Karpas-422 (cell line): ENCODE results near the gene PRKAG2. TPM values are rescaled to one million over a fixed set of nuclear protein-coding genes. Genes with fewer than 3 reads are reported as not detected.

Experiments
- DNase-seq: peaks from one replicate; pipeline ENCODE4 v3.0.0-alpha.2; 2015
- H2AFZ ChIP-seq: fragments of 200-600 bp; sonication (generic); 2 replicates; pipeline ENCODE4 v1.6.1; 2014; ENCODE audit warnings: antibody characterized with exemption, low read length, mixed read lengths
- H3K27ac ChIP-seq: fragments of 200-600 bp; sonication (generic); 2 replicates; pipeline ENCODE4 v1.5.1; 2014; ENCODE audit warnings: mild to moderate bottlenecking, low read length, moderate library complexity
- H3K27me3 ChIP-seq: fragments of 200-600 bp; sonication (generic); 2 replicates; pipeline ENCODE4 v1.6.1; 2014; ENCODE audit warnings: low read length, mixed read lengths
- H3K36me3 ChIP-seq: fragments of 200-600 bp; sonication (generic); 2 replicates; pipeline ENCODE4 v1.6.1; 2014; ENCODE audit warnings: low read length, mixed read lengths; ENCODE audit not compliant: insufficient read depth
- H3K4me1 ChIP-seq: fragments of 200-600 bp; sonication (generic); 2 replicates; pipeline ENCODE4 v1.6.1; 2014; ENCODE audit warnings: mild to moderate bottlenecking, low read length, mixed read lengths
- H3K4me2 ChIP-seq: fragments of 200-600 bp; sonication (generic); 2 replicates; pipeline ENCODE4 v1.6.1; 2014; ENCODE audit warnings: low read length, low read depth, mild to moderate bottlenecking; ENCODE audit not compliant: poor library complexity, severe bottlenecking
- H3K4me3 ChIP-seq: fragments of 200-600 bp; sonication (generic); 2 replicates; pipeline ENCODE4 v1.5.1; 2014; ENCODE audit warnings: mild to moderate bottlenecking, antibody characterized with exemption, low read length, mixed read lengths
- H3K79me2 ChIP-seq: fragments of 200-600 bp; sonication (generic); 2 replicates; pipeline ENCODE4 v1.6.1; 2014; ENCODE audit warnings: mild to moderate bottlenecking, low read length, mixed read lengths
- H3K9ac ChIP-seq: fragments of 200-600 bp; sonication (generic); 2 replicates; pipeline ENCODE4 v1.6.0; 2014; ENCODE audit warnings: low read length
- H3K9me2 ChIP-seq: fragments of 200-600 bp; sonication (generic), shearing (Covaris generic); replicated peaks from 2 replicates; pipeline ENCODE4 v1.6.0; 2014; ENCODE audit warnings: mild to moderate bottlenecking, low read length, moderate library complexity; ENCODE audit not compliant: insufficient read depth
- H3K9me3 ChIP-seq: fragments of 300-700, 200-600 bp; sonication (generic); 2 replicates; pipeline ENCODE4 v1.6.1; 2014; ENCODE audit warnings: low read length, mixed read lengths
- H4K20me1 ChIP-seq: fragments of 200-600 bp; sonication (generic); 2 replicates; pipeline ENCODE4 v1.6.1; 2014; ENCODE audit warnings: mild to moderate bottlenecking, antibody characterized with exemption, low read length, low read depth; ENCODE audit not compliant: insufficient read depth
- total RNA-seq: library from RNA; depleted of rRNA; stranded (reverse); fragments of >200 nt; shearing (Covaris generic); gene quantifications from 2 replicates; pipeline ENCODE4 v1.2.3, GENCODE V29; 2014; ENCODE audit warnings: low replicate concordance

Gene PRKAG2
- total RNA-seq, 1 experiment from 2014 or later = 6.3 TPM

- H3K36me3 ChIP-seq = no peaks in the 10 kb centered on the region
- no peak overlapping the region for H3K27ac ChIP-seq
- no peaks in the 10 kb centered on the region for H3K9me2 ChIP-seq
- H3K27me3 ChIP-seq = no peaks in the 10 kb centered on the region
- H2AFZ ChIP-seq = no peak overlapping the region
- H3K9me3 ChIP-seq = no peaks in the 10 kb centered on the region
- no peak overlapping the region for H3K9ac ChIP-seq
- no peak overlapping the region for H3K4me2 ChIP-seq
- no peaks in the 10 kb centered on the region for H4K20me1 ChIP-seq
- no peak for DNase-seq
- H3K4me3 ChIP-seq = no peak overlapping the region
- no peaks in the 10 kb centered on the region for H3K79me2 ChIP-seq
- H3K4me1 ChIP-seq = peaks cover 4% of the 10 kb centered on the region; the same call in 1 of the 2 replicates
Observed at GRCh38 chr7:151777908-151778670, 98.8 kb downstream of the PRKAG2 start.

- Histone ChIP-seq H3K4me1 (0 out of 2 replicates have a peak, but pooled peaks cover under 1% of the 10 kb centered on the region), H4K20me1 (no peaks in the 10 kb centered on the region), H3K9ac (no peak overlapping the region), H3K36me3 (no peaks in the 10 kb centered on the region), H3K4me3 (no peak overlapping the region), H3K9me2 (no peaks in the 10 kb centered on the region), H2AFZ (no peak overlapping the region), H3K79me2 (no peaks in the 10 kb centered on the region), H3K4me2 (no peak overlapping the region), H3K27me3 (no peaks in the 10 kb centered on the region), H3K9me3 (no peaks in the 10 kb centered on the region), H3K27ac (no peak overlapping the region)
- no peak for DNase-seq
Observed at GRCh38 chr7:151777495-151777880, 99.4 kb downstream of the PRKAG2 start.

GRCh38 chr7:151776876-151777494 is 99.9 kb downstream of the PRKAG2 start:
- DNase-seq = no peak
- H3K9me3 ChIP-seq = no peaks in the 10 kb centered on the region
- H2AFZ ChIP-seq = no peak overlapping the region
- H3K27me3 ChIP-seq = no peaks in the 10 kb centered on the region
- no peak overlapping the region for H3K4me2 ChIP-seq
- no peak overlapping the region for H3K4me3 ChIP-seq
- H3K9ac ChIP-seq = no peak overlapping the region
- no peaks in the 10 kb centered on the region for H3K79me2 ChIP-seq
- H3K27ac ChIP-seq = no peak overlapping the region
- H3K9me2 ChIP-seq = no peaks in the 10 kb centered on the region
- H3K36me3 ChIP-seq = no peaks in the 10 kb centered on the region
- H4K20me1 ChIP-seq = no peaks in the 10 kb centered on the region
- no peaks in the 10 kb centered on the region for H3K4me1 ChIP-seq

GRCh38 chr7:151776446-151776845 is 100.5 kb downstream of the PRKAG2 start:
- no peak overlapping the region for H3K4me2 ChIP-seq
- H3K27me3 ChIP-seq = no peaks in the 10 kb centered on the region
- DNase-seq = no peak
- no peaks in the 10 kb centered on the region for H3K79me2 ChIP-seq
- no peaks in the 10 kb centered on the region for H3K9me2 ChIP-seq
- H3K4me3 ChIP-seq = no peak overlapping the region
- no peaks in the 10 kb centered on the region for H4K20me1 ChIP-seq
- H2AFZ ChIP-seq = no peak overlapping the region
- no peak overlapping the region for H3K9ac ChIP-seq
- no peaks in the 10 kb centered on the region for H3K4me1 ChIP-seq
- H3K27ac ChIP-seq = no peak overlapping the region
- no peaks in the 10 kb centered on the region for H3K9me3 ChIP-seq
- H3K36me3 ChIP-seq = no peaks in the 10 kb centered on the region

- Histone ChIP-seq H3K4me1 (no peaks in the 10 kb centered on the region), H3K4me3 (no peak overlapping the region), H3K79me2 (no peaks in the 10 kb centered on the region), H3K27me3 (no peaks in the 10 kb centered on the region), H3K27ac (no peak overlapping the region), H2AFZ (no peak overlapping the region; the same call in 1 of the 2 replicates), H4K20me1 (no peaks in the 10 kb centered on the region), H3K4me2 (no peak overlapping the region), H3K9me2 (no peaks in the 10 kb centered on the region), H3K9ac (no peak overlapping the region), H3K36me3 (no peaks in the 10 kb centered on the region), H3K9me3 (no peaks in the 10 kb centered on the region)
- DNase-seq = no peak
Observed at GRCh38 chr7:151775547-151776443, 101.1 kb downstream of the PRKAG2 start.

GRCh38 chr7:151774951-151775350 is 102.0 kb downstream of the PRKAG2 start:
- Histone ChIP-seq H3K4me1 (no peaks in the 10 kb centered on the region), H3K9ac (no peak overlapping the region), H3K36me3 (no peaks in the 10 kb centered on the region), H3K27ac (no peak overlapping the region), H4K20me1 (no peaks in the 10 kb centered on the region), H3K79me2 (no peaks in the 10 kb centered on the region), H3K27me3 (no peaks in the 10 kb centered on the region), H3K4me2 (no peak overlapping the region), H3K4me3 (no peak overlapping the region), H3K9me3 (no peaks in the 10 kb centered on the region), H3K9me2 (no peaks in the 10 kb centered on the region), H2AFZ (no peak overlapping the region)
- no peak for DNase-seq

- Histone ChIP-seq H3K4me1 (no peaks in the 10 kb centered on the region), H3K9me3 (no peaks in the 10 kb centered on the region), H3K9me2 (no peaks in the 10 kb centered on the region), H3K36me3 (no peaks in the 10 kb centered on the region), H4K20me1 (no peaks in the 10 kb centered on the region), H3K4me3 (no peak overlapping the region), H3K27me3 (no peaks in the 10 kb centered on the region), H3K9ac (no peak overlapping the region), H3K79me2 (no peaks in the 10 kb centered on the region), H3K27ac (no peak overlapping the region), H3K4me2 (no peak overlapping the region), H2AFZ (no peak overlapping the region)
- DNase-seq = no peak
Observed at GRCh38 chr7:151773797-151774196, 103.1 kb downstream of the PRKAG2 start.

GRCh38 chr7:151770232-151770631 is 106.7 kb downstream of the PRKAG2 start:
- DNase-seq = no peak
- H3K9ac ChIP-seq = no peak overlapping the region
- H4K20me1 ChIP-seq = no peaks in the 10 kb centered on the region
- H3K9me3 ChIP-seq = no peaks in the 10 kb centered on the region
- H3K27ac ChIP-seq = no peak overlapping the region
- no peaks in the 10 kb centered on the region for H3K9me2 ChIP-seq
- no peak overlapping the region for H2AFZ ChIP-seq
- H3K36me3 ChIP-seq = no peaks in the 10 kb centered on the region
- no peaks in the 10 kb centered on the region for H3K27me3 ChIP-seq
- H3K4me1 ChIP-seq = no peaks in the 10 kb centered on the region
- H3K4me3 ChIP-seq = no peak overlapping the region
- H3K4me2 ChIP-seq = no peak overlapping the region
- H3K79me2 ChIP-seq = no peaks in the 10 kb centered on the region
